Neural cell (in vitro differentiated cells): Measurements from ENCODE around the gene TNFRSF19. TPM values are rescaled to one million over a fixed set of nuclear protein-coding genes. Genes with fewer than 3 reads are reported as not detected.

Experiments
- H2AFZ ChIP-seq: fragments of 200-600, 300-800 bp; sonication (generic), shearing (Covaris generic); 2 replicates; pipeline ENCODE4 v1.6.0; 2014; ENCODE audit warnings: low read depth, mild to moderate bottlenecking, antibody characterized with exemption, low read length, moderate library complexity
- H3F3A ChIP-seq: fragments of 200-600 bp; shearing (Covaris generic); 2 replicates; pipeline ENCODE4 v1.6.1; 2016; ENCODE audit warnings: mild to moderate bottlenecking, moderate library complexity, mixed read lengths, antibody characterized with exemption, low read length; ENCODE audit not compliant: insufficient read depth, poor library complexity, severe bottlenecking
- H3K27ac ChIP-seq: fragments of 200-600, 300-800 bp; sonication (generic), shearing (Covaris generic); 2 replicates; pipeline ENCODE4 v1.5.1; 2014; ENCODE audit warnings: mild to moderate bottlenecking, low read length, moderate library complexity
- H3K27me3 ChIP-seq: fragments of 300-800, 200-600 bp; sonication (generic), shearing (Covaris generic); 2 replicates; pipeline ENCODE4 v1.6.0; 2014; ENCODE audit warnings: mild to moderate bottlenecking, low read depth, low read length, moderate library complexity; ENCODE audit not compliant: insufficient read depth
- H3K36me3 ChIP-seq: fragments of 300-800, 200-600 bp; sonication (generic), shearing (Covaris generic); 2 replicates; pipeline ENCODE4 v1.5.1; 2014; ENCODE audit warnings: mild to moderate bottlenecking, antibody characterized with exemption, low read length, moderate library complexity; ENCODE audit not compliant: insufficient read depth
- H3K4me2 ChIP-seq: fragments of 300-800, 200-600 bp; sonication (generic), shearing (Covaris generic); 2 replicates; pipeline ENCODE4 v1.6.0; 2014; ENCODE audit warnings: mild to moderate bottlenecking, low read length
- H3K4me3 ChIP-seq: fragments of 300-800, 200-600 bp; sonication (generic), shearing (Covaris generic); 2 replicates; pipeline ENCODE4 v1.5.1; 2014; ENCODE audit warnings: mild to moderate bottlenecking, low read length, moderate library complexity
- H3K79me2 ChIP-seq: fragments of 200-600 bp; shearing (Covaris generic); replicated peaks from 2 replicates; pipeline ENCODE4 v1.6.0; 2014; ENCODE audit warnings: mild to moderate bottlenecking, low read length, moderate library complexity; ENCODE audit not compliant: insufficient read depth
- H3K9ac ChIP-seq: fragments of 300-800, 200-600 bp; sonication (generic), shearing (Covaris generic); 2 replicates; pipeline ENCODE4 v1.6.1; 2016; ENCODE audit warnings: mild to moderate bottlenecking, low read length, mixed read lengths
- H3K9me2 ChIP-seq: fragments of 200-600 bp; shearing (Covaris generic); 2 replicates; pipeline ENCODE4 v1.6.1; 2016; ENCODE audit warnings: mild to moderate bottlenecking, low read length, mixed read lengths; ENCODE audit not compliant: insufficient read depth
- H3K9me3 ChIP-seq: fragments of 200-600, 300-800 bp; sonication (generic), shearing (Covaris generic); 2 replicates; pipeline ENCODE4 v1.6.1; 2016; ENCODE audit warnings: mild to moderate bottlenecking, mixed run types, low read length, moderate library complexity, mixed read lengths
- H4K20me1 ChIP-seq: fragments of 200-600 bp; shearing (Covaris generic); 2 replicates; pipeline ENCODE4 v1.6.1; 2016; ENCODE audit warnings: mild to moderate bottlenecking, mixed run types; ENCODE audit not compliant: insufficient read depth
- EP300 ChIP-seq: fragments of 450-650 bp; conservative IDR thresholded peaks from 2 replicates; pipeline ENCODE4 v1.6.1; 2014; ENCODE audit warnings: antibody characterized with exemption, mild to moderate bottlenecking, moderate library complexity; ENCODE audit not compliant: poor library complexity, severe bottlenecking
- EZH2 ChIP-seq: fragments of 200-600, 300-800 bp; shearing (Covaris generic), sonication (generic); IDR thresholded peaks from 2 replicates; pipeline ENCODE4 v1.6.1; 2014; ENCODE audit warnings: antibody characterized with exemption, low read length, borderline replicate concordance, mild to moderate bottlenecking; ENCODE audit not compliant: insufficient read depth, poor library complexity, severe bottlenecking
- MXI1 ChIP-seq: fragments of 450-650 bp; conservative IDR thresholded peaks from 2 replicates; pipeline ENCODE4 v1.6.1; 2014; ENCODE audit warnings: antibody characterized with exemption, mild to moderate bottlenecking; ENCODE audit not compliant: poor library complexity, severe bottlenecking
- POLR2AphosphoS5 ChIP-seq: IDR thresholded peaks from 2 replicates; pipeline ENCODE4 v1.6.1; 2012
- RAD21 ChIP-seq: fragments of 450-650 bp; conservative IDR thresholded peaks from 2 replicates; pipeline ENCODE4 v1.6.1; 2014; ENCODE audit warnings: antibody characterized with exemption, mild to moderate bottlenecking, moderate library complexity
- REST ChIP-seq: IDR thresholded peaks from 2 replicates; pipeline ENCODE4 v1.6.1; 2012; ENCODE audit warnings: borderline replicate concordance
- SMC3 ChIP-seq: fragments of 450-650 bp; conservative IDR thresholded peaks from 2 replicates; pipeline ENCODE4 v1.6.1; 2014; ENCODE audit warnings: antibody characterized with exemption, mild to moderate bottlenecking, moderate library complexity; ENCODE audit not compliant: poor library complexity
- TAF1 ChIP-seq: IDR thresholded peaks from 2 replicates; pipeline ENCODE4 v1.6.1; 2012; ENCODE audit warnings: low read depth
- polyA plus RNA-seq: library from polyadenylated mRNA; depleted of rRNA; stranded (reverse); fragments of >200 nt; gene quantifications from 2 replicates; pipeline ENCODE4 v1.2.3, GENCODE V29; 2014
- TF ChIP-seq, protein P1 (sequence below): fragments of 450-650 bp; IDR thresholded peaks from 2 replicates; pipeline ENCODE4 v1.5.1; 2014; ENCODE audit warnings: antibody characterized with exemption, mild to moderate bottlenecking, moderate library complexity; ENCODE audit not compliant: poor library complexity, severe bottlenecking

The TNFRSF19 gene
- polyA plus RNA-seq, 1 donor from 2014 or later = 3.3 TPM

DNA sequence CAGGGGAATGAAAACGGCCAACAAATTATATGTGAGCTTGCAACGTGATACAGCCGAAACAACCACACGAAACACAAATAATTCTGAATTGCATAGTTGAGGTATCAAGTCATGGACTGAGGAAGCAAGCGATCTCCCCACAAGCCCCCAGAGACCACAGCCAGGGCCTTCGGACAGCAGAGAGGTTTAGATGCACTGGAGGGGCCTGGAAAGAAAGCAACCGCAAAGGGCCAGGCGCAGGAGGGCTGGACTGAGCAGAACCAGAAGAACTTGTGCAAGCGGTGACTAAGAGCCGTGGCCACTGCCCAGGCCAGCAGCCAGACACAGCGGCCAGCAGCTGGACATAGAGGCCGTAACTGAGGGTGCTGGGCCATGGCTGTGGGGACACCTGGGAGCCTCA lies 131.4 kb downstream of the TNFRSF19 start:
- H3K27me3 ChIP-seq = no peaks in the 10 kb centered on the region
- no peaks in the 10 kb centered on the region for H3K36me3 ChIP-seq
- no peaks in the 10 kb centered on the region for H3K79me2 ChIP-seq
- no peaks in the 10 kb centered on the region for H3K9me2 ChIP-seq
- H4K20me1 ChIP-seq = no peaks in the 10 kb centered on the region
- H3K4me2 ChIP-seq = no peak overlapping the region
- TF ChIP-seq REST = no peak
- no peak for TF ChIP-seq POLR2AphosphoS5
- no peak for TF ChIP-seq RAD21
- TF ChIP-seq MXI1 = no peak
- TF ChIP-seq EP300 = no peak
- TF ChIP-seq, protein P1, sequence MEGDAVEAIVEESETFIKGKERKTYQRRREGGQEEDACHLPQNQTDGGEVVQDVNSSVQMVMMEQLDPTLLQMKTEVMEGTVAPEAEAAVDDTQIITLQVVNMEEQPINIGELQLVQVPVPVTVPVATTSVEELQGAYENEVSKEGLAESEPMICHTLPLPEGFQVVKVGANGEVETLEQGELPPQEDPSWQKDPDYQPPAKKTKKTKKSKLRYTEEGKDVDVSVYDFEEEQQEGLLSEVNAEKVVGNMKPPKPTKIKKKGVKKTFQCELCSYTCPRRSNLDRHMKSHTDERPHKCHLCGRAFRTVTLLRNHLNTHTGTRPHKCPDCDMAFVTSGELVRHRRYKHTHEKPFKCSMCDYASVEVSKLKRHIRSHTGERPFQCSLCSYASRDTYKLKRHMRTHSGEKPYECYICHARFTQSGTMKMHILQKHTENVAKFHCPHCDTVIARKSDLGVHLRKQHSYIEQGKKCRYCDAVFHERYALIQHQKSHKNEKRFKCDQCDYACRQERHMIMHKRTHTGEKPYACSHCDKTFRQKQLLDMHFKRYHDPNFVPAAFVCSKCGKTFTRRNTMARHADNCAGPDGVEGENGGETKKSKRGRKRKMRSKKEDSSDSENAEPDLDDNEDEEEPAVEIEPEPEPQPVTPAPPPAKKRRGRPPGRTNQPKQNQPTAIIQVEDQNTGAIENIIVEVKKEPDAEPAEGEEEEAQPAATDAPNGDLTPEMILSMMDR = no peak
- TF ChIP-seq TAF1 = no peak
- H3K27ac ChIP-seq = no peak overlapping the region
- no peaks in the 10 kb centered on the region for H3F3A ChIP-seq
- H2AFZ ChIP-seq = no peak overlapping the region
- no peaks in the 10 kb centered on the region for H3K9me3 ChIP-seq
- no peak overlapping the region for H3K4me3 ChIP-seq
- H3K9ac ChIP-seq = no peak overlapping the region

DNA sequence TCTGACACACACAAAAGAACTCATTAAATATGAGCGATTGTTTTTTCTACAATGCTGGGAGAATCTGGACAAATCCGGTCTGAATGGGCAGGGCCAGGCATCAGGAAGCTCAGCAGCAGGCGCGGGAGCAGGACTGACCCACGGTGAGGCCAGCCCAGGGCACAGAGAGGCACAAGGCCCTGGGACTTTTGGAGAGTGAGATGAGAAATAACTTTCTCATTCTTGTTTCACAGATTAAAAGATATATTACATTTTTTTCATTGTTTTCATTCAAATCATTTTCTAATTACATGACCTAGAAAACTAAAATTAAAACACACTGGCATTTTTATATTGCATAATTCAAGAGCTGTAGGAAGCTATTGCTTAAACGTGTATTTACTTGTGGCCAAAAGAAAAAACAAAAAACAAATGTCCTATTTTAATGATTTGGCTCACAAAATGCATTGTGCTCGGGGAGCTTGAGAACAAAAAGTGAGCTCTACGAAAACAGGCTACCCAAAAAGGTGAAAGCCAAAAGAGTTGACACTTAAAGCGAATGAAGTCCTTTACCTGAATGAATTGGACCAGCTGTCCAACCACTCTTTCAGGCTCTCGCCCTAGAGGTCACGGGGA lies 133.1 kb downstream of the TNFRSF19 start:
- no peak overlapping the region for H2AFZ ChIP-seq

More for the DNA sequence above, 133.1 kb downstream of the TNFRSF19 start:
- TF ChIP-seq, protein P1 = no peak
- no peak for TF ChIP-seq REST
- no peak for TF ChIP-seq EP300
- no peak for TF ChIP-seq TAF1
- TF ChIP-seq RAD21 = no peak
- no peak for TF ChIP-seq EZH2
- no peak for TF ChIP-seq SMC3
- TF ChIP-seq MXI1 = no peak
- no peak for TF ChIP-seq POLR2AphosphoS5
- Histone ChIP-seq H3K4me3 (no peak overlapping the region), H3K27ac (no peak overlapping the region), H3K4me2 (no peak overlapping the region), H3K9me3 (no peaks in the 10 kb centered on the region), H3K9ac (no peak overlapping the region), H3K36me3 (no peaks in the 10 kb centered on the region), H3F3A (no peaks in the 10 kb centered on the region), H3K79me2 (no peaks in the 10 kb centered on the region), H3K9me2 (no peaks in the 10 kb centered on the region), H4K20me1 (no peaks in the 10 kb centered on the region), H3K27me3 (no peaks in the 10 kb centered on the region)
